ENCODE measurements around the gene LINC00237. TPM values are rescaled to one million over a fixed set of nuclear protein-coding genes. Genes with fewer than 3 reads are reported as not detected.

Gene LINC00237
- not detected in 2 replicates for total RNA-seq

GRCh38 chr20:21106171-21107017 is at the start of gene LINC00237:
TSS of gene LINC00237 (minus strand) at chr20:21106358.

GRCh38 chr20:21125849-21126580 is 19.9 kb upstream of the LINC00237 start, which contains the start of gene KIZ:
TSS of gene KIZ (plus strand) at chr20:21126082. CDS start at chr20:21126116, 34 bp downstream.

Other genes starting within 250 kb of the LINC00237 start
- gene KIZ, start 19.7 kb upstream of the LINC00237 start, total RNA-seq: 17.9 and 33.2 TPM in 2 replicates
- 86.3 and 130 TPM in 2 replicates for gene XRN2, start 197.0 kb upstream of the LINC00237 start, total RNA-seq

All from smooth muscle cell of trachea (primary cell).